GM18520 (cell line): Measurements from ENCODE around the gene ABCB9.
A peak's percentile ranks its signal among the peaks of the same experiment; 100 is the strongest.
"Not testable (repeated sequence)": the region's sequence is repeated elsewhere in the genome, so short reads cannot be mapped to it uniquely, and the experiment has no call there.

Experiments
- ATAC-seq: cut with Tn5 transposase; IDR thresholded peaks from one replicate; pipeline ENCODE4 v1.9.1; 2021; ENCODE audit not compliant: unreplicated experiment

The ABCB9 gene

DNA sequence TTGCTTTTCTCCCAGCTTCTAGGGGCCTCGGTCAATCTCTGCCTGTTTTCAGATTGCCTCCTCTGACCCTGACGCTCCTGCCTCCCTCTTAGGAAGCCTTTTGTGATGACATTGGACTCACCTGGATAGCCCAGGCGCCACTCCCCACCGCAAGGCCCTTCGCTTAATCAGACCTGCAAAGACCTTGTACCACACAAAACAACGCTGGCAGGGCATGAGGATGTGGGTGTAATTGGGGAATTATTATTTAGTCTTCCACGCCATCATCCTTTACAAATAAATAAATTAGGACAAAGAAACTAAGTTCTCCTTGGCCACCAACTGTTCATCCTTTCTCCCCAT lies 62.6 kb downstream of the ABCB9 start:
- no peak for ATAC-seq

DNA sequence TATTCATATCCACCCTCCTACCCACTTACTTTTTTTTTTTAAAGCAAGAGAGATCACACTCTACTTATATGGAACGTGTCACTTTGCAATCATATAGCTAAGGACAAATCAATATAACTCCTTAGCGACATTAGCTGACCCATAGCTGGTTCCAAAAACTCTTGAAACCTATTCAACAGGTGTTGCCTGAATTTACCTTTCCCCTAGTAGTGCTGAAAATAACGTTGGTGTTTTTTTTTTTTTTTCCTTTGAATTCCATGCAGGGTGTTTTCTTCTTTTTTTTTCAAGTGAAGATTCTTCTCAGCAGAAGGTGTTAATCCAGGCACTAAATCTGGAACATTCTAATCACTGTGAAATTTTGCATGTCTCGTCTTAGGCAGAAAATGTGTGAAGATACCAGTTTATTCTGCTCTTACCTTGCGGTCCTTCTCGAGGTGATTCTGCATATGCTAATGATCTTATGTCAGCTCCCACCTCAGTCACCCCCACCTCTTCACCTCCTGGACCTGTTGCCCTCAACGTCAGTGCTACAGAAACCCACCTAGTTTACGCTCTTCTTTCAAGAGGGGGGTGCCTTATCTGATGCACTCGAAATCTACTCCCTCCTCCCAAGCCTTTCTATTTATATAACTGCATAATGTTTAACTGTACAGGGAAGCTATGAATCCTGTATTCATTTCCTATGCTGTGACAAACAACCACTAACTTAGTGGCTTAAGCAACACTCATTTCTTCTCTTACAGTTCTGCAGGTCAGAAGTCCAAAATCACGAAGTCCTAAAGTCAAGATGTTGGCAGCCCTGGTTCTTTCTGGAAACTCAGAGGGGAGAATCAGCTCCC lies 63.2 kb downstream of the ABCB9 start:
- ATAC-seq, result no peak

DNA sequence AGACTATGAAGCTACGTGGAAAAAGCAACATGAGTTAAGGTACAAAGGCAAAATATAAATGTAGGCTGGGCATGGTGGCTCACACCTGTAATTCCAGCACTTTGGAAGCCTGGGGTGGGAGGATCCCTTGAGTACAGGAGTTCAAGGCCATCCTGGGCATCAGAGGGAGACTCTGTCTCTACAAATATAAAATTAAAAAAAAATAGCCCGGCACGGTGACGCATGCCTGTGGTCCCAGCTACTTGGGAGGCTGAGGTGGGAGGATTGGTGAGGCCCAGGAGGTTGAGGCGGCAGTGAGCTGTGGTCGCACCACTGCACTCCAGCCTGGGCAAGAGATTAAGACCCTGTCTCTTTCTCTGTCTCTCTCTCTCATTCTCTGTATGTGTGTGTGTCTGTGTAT lies 66.4 kb downstream of the ABCB9 start:
- no peak for ATAC-seq

DNA sequence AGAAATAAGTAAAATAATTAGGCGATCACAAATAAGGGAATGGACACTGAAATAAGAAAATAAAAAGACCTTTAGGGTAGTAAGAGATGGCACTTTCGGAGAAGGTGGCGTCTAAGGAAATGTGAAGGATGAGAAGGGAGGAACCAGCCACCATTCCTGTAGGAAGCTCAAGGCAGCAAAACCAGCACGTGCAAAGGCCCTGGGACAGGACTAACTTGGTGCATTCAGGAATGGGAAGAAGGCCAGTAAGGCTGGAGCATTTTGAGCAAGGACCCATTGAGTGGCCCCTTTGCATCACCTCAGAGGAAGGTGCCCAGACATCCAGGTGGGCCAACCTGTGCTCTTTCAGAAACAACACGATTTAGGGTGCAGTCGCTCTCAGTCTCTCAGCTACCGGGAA lies 69.6 kb downstream of the ABCB9 start:
- ATAC-seq, result no peak

DNA sequence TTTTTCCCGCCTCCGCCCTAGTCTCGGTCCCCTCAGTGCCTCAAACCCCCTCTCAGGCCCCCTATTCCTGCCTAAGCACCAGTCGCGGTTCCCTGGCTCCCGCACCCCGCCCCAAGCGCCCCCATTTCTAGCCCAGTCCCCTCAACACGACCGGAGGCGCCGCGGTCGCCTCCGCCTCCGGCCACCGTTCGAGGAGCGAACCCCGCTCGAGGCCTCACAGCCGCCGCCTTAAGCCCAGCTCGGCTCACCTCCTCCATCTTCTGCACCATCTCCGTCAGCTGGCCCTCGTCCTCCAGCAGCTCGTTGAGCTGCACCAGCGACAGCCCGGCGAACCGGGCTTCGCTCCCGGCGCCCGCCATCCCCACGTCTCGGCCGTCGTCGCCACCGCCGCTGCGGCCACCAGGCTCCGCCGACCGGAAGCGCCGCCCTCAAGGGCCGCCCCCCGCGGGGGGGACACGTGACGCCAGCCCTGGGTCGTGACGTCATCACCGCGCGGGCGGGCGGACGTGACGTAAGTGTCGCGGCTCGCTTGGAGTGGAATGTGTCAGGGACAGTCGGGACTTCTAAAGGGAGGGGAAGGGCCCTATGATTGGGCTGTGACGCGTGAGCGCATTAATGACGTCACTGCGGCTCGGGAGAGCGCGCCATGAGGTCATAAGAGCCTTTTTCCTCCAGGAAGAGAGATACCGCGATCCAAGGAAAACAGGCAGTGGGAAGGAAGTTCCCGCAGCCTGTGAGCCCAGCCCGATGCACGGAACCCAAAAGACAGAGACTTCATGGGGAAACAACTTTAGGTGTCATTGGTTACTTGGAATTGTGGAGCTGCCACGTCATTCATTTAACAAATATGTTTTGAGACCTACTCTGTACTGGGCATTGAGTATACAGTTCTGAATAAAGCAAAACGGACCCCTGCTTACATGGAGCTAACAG lies 70.3 kb downstream of the ABCB9 start, which contains the start of gene VPS37B:
Gene VPS37B (minus strand): TSS at position 421 of the 933 bp plus-strand sequence. CDS start 62 bp downstream, at position 359.
- peak; percentile 38 for ATAC-seq

DNA sequence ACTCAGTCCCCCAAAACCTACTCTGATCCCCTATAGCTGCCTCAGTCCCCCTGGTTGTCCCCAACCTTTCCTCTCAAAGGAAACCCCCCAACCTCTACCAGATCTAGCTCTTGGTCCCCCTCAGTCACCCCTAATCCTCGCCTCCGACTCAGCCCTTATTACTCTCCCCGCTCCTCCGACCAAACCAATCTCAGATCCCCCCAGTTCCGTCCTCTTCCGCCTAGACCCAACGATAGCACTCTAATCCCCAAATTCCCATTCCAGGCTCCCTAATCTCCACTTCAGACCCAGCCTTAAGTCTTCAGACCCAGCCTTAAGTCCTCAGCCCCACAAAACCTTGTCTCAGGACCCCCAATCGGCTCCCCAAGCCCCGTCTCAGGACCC lies 71.0 kb downstream of the ABCB9 start:
- no peak for ATAC-seq

DNA sequence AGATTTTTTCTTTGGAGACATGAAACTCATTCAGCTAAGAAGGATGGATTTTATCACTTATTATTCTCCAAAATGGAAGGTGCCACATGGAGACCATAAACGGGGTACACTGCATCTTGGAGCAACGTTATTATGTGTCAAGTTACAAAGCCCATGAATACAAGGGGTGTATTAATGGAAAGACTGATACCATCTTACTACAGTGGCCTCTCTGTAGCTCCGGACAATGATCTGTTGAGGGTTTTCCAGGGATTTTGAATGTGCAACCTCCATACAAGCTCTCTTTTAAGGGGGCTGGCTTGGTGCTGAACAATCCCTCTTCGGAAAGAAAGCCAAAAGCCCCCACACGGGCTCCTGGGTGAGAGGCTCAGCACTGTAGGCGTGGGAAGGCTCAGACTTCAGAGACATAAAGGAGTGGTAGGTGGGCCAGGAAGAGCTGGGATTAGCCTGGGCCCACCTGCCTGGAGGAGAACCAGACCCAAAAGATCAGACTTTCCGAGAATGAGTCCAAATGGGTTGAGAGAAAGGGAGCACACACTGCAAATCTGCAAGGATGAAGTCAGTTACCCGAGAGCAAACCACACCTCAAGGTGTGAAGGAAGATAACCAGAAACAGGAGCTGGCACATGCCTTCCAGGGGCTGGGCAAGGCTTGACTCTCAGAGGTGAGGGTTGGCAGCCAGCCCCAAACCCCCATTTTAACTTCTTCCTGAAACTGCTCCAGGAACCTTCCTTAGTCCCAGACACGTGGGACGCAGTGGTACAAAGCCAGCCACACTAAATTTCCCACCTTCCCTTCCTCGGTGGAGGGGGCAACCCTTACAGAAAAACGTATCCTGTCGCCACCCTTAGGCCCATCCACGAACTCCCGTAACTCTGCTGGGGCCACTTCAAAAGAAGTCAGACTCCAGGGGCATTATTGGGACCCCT lies 71.8 kb downstream of the ABCB9 start:
- no peak for ATAC-seq

DNA sequence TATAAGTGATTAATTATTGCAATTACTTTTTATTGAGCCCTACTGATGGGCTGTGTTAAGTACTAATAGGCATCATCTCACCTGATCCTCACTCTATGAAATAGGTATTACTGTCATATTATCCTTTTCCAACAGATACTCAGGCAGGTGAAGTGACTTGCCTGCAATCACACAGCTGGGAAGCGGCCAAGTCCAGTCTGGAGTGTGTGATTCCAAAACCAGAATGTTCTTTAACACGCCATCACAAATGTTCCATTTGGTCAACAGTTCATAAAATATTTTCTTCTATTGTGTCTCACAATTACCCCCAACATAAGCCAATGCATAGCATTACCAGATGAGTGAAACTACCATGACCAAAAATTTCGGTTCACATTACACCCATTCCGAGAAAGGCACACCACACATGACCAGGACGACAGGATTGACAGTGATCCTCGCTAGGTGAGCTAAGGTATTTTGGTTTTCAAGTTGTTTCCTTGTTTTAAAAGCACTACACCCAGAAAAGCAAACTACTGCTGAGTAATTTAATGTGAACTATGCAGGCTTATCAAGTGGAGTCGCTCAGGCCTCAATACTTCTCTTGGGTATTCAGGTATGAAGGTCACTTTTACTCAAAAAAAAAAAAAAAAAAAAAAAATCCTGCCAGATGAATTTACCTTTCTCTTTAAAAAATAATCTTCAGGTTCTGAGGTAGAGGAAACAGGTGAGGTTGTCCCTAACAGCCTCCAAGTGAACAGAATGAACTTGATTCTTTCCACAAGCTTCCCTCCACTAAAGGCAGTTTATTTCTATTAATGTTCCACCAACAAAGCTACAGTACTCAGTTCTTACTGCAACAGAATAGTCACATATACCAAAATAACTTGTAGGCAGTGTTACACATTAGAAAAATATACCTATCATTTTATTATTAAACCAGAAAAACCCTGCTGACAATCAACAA lies 72.8 kb downstream of the ABCB9 start:
- ATAC-seq, result no peak

DNA sequence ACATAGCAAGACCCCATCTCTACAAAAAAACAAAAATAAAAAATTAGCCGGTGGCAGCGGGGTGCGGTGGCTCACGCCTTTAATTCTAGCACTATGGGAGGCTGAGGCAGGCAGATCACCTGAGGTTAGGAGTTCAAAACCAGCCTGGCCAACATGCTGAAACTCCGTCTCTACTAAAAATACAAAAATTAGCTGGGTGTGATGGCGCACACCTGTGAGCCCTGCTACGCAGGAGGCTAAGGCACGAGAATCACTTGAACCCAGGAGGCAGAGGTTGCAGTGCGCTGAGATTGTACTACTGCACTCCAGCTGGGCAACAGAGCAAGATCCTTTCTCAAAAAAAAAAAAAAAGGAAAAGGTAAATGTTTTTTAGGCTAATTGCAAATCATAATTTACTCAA lies 73.5 kb downstream of the ABCB9 start:
- not testable (repeated sequence) for ATAC-seq

DNA sequence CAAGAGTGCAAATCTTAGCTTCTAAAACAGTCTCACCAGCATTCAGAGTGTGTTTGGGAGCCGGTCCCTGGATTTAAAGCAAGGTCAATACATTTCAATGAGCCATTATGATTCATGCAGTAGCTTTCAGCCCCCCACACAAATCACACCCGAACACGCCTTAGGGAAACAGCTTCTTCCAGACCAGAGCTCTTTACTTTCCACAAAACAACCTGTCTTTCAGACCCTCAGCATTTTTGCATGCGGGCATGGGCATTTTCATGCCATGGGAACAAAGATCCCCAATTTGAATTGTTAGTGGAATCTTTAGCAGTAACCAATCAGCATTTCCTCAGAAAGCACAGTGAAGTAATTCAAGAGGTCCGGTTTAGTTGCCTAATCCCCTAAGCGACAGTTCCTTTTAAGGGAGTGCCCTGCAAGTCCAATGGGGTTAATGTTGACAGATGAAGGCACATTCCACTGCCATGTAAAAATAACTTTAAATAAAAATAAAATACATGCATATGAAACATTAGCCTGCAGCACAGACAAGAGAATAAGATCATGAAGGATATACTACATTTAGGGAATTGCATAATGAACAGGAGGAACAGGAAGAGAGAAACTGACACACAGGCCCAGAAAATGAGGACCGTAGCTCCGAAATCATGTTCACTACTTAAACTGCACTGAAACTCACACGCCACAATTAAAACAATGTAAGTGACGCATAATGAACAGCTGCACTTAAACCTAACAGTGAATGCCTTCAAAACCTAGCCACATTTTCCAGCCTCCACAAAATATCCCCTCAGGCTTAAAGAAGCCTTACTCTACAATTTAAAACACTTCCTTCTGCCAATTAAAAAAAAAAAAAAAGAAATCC lies 74.4 kb downstream of the ABCB9 start:
- ATAC-seq, result no peak

DNA sequence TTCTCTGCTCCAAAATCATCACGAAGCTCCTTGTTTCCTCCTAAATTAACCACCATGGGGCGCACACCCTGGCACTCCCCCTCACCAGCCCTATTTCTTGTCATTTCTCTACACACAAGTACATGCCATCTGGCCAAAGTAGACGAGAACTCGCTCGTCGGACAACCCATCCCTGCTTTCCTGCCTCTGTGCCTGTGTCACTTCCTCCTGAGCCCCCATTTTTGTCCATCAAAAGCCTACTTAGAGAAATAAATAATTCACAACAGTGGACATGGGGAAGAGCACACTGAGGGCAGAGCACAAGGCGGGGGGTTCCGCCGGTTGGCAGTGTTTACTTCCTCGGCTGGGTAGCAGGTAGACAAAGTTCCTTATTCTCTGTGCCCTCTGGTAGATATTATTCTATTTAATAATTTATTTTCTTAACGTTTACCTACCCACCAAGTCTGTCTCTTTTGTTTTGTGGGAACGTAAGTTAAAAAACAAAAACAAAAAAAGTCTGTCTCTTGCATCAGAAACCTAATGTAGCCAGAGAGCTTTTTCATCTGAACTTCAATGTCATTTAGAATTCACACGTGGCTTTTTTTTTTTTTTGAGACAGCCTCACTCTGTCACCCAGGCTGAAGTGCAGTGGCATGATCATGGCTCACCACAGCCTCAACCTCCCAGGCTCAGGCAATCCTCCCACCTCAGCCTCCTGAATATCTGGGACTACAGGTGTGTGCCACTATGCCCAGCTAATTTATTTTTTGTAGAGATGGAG lies 76.3 kb downstream of the ABCB9 start:
- ATAC-seq, result no peak

DNA sequence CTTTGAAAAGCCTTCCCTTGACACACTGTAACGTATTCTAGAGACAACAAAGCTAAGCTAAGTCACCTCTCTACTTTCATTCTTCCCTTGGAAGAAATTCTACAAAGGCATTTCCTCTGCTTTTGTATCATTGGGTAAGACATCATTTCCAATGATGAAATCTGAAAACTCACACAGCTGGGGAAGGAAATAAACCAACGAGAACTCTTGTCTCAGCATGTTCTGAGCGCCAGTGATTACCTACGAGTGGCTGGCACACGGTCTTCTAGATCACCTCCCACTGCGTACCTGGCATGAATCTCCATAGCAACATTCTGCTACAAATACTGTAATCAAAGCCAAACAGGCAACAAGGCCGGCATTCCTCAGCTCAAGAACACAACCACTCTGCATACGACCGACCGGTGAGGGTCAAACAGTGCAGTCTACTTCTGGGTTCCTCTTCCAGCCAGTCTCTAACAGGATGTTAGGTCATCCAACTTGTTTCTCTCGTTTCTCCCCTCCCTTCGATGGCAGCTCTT lies 78.0 kb downstream of the ABCB9 start:
- no peak for ATAC-seq

DNA sequence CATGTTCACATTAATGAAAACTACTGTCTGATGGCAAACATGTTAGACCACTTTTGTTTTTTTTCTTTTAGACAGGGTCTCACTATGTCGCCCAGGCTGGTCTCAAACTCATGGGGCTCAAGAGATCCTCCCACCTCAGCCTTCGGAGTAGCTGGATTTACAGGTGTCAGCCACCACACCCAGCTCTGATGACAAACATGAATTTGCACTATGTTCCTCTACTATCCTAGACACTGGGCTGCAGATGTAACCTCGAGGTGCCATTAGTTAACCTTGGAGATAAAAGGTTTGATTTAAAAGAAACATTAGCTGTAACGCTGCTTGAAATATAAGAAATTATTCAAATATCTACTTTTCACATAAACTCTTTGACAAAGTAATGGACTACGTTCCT lies 78.4 kb downstream of the ABCB9 start:
- peak; percentile 14 for ATAC-seq

DNA sequence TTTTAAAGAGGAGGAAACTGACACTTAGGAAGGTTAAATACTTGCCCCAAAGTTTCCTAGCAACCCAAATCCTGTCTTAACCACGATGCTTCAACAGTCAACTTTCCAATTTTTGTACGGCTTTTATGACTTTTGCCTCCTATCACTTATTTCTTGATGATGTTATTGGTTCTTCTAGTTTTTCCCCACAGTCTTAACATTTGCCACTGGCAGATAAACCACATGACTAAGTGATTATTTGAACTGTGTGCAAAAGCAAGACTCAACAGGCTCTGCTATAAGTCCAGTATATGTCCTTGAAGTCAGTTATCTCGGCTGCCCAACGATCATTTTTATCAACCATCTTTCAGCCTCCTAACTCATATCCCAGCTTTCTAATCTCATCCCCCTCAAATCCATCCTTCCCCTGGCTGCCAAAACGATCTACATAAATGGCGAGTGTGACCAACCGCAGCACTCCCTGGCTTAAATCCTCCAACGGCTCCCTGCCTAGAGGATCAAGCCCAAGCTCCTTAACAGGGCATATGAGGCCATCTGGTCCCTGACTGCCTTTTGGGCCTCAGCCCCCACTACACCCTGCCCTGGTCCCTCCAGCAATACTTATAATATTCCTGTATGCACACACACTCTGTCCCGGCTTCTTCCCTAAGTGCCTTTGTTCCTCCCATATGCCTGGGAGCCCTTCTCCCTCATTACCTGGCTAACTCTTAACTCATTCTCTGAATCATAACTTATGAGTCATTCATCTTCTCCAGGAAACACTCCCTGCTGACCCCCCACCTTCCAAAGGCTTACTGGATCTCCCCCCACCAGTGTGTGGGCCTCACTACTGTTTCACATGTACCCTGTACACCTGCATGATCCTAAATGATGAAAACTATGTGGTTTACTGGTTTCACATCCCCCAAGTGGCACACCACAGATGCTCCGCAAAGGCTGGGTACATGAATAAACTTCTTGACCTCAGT lies 79.1 kb downstream of the ABCB9 start:
- ATAC-seq, result peak; percentile 81

DNA sequence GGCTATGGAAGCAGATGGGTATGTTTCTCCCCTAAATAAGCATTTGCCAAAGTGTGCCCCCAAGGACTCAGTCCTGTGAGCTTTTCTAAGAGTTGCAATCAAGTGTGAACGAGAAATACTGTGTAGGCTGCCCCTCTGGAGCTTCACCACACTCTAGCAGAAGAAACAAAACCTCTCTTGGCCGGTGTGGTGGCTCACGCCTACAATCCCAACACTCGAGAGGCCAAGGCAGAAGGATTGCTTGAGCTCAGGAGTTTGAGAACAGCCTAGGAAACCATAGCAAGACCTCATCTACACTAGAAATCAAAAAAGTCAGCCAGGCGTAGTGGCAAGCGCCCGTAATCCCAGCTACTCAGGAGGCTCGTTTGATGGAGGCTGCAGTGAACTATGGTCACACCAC lies 80.1 kb downstream of the ABCB9 start:
- no peak for ATAC-seq

DNA sequence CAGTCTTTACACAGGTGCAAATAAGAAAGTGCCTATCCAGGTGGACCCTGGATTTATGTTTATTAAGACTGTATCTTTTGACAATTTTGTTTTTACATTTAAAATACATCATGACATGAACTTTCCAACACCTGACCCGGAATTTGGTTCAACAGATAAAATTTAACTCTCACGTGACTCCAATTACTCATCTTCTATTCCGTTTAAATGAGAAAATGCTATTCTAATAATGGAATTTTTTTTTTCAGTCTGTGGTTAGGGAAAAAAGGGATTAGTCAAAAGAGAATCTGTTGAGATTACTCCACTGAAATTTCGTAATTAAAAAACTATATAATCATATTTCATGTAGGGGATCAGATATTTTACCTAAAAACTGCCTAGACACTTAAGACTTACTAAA lies 81.4 kb downstream of the ABCB9 start:
- no peak for ATAC-seq
